Kidney epithelial cell (primary cell): Measurements from ENCODE around the gene TRPM8. TPM values are rescaled to one million over a fixed set of nuclear protein-coding genes. Genes with fewer than 3 reads are reported as not detected.

Experiments
- DNase-seq: peaks from one replicate; pipeline ENCODE4 v3.0.0-alpha.2; 2010; ENCODE audit warnings: low read depth
- H3K27me3 ChIP-seq: 2 replicates; pipeline ENCODE4 v1.6.0; 2011; ENCODE audit warnings: low read length; ENCODE audit not compliant: control insufficient read depth, insufficient read depth
- H3K36me3 ChIP-seq: 2 replicates; pipeline ENCODE4 v1.5.1; 2011; ENCODE audit warnings: low read length; ENCODE audit not compliant: control insufficient read depth, insufficient read depth
- H3K4me3 ChIP-seq: 2 replicates; pipeline ENCODE4 v1.5.1; 2011; ENCODE audit warnings: low read depth, mild to moderate bottlenecking, control low read depth, low read length
- total RNA-seq: library from RNA; depleted of rRNA; stranded (reverse); fragments of >200 nt; gene quantifications from 2 replicates; pipeline ENCODE4 v1.2.3, GENCODE V29; 2015
- TF ChIP-seq, protein P1 (sequence below): IDR thresholded peaks from 2 replicates; pipeline ENCODE4 v1.5.1; 2011; ENCODE audit warnings: mild to moderate bottlenecking, moderate library complexity, low read length, control low read depth, inconsistent platforms; ENCODE audit not compliant: insufficient read depth, poor library complexity, severe bottlenecking

TRPM8 gene
- total RNA-seq, 1 donor from 2014 or later = 0.96 TPM

DNA sequence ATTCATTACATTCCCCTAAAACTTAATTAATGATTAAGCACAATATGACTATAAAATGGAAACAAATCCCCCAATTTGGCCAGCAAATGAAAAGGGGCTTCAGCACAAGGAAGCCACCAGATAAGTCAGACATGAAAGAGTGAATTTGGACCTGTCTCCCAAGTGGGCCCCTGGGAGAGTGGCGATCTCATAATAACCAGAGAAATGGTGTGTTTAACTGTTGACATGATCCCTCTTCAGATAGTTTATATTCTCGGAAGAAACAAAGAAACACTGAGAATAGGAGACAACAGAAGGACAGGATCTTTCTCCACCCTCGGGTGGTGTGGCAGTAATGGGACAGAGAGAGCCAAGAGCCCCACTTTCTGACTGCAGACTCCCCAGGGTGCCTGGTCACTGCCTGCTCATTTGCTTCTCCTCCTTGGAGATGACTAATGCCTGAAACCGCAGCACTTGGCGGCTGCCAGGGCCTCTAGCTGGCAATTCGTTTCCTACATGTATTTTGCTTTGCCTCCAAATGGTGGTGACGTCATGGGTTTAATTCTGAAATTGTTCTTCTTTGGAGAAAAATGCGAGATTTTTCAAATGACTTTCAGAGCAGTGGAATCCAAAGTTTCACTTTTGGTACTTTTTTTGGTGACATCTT, 86.9 kb downstream of the TRPM8 start:
- peak; percentile 78 for DNase-seq
- H3K27me3 ChIP-seq = no peaks in the 10 kb centered on the region
- H3K4me3 ChIP-seq = no peak overlapping the region
- H3K36me3 ChIP-seq = no peaks in the 10 kb centered on the region
- TF ChIP-seq, protein P1, sequence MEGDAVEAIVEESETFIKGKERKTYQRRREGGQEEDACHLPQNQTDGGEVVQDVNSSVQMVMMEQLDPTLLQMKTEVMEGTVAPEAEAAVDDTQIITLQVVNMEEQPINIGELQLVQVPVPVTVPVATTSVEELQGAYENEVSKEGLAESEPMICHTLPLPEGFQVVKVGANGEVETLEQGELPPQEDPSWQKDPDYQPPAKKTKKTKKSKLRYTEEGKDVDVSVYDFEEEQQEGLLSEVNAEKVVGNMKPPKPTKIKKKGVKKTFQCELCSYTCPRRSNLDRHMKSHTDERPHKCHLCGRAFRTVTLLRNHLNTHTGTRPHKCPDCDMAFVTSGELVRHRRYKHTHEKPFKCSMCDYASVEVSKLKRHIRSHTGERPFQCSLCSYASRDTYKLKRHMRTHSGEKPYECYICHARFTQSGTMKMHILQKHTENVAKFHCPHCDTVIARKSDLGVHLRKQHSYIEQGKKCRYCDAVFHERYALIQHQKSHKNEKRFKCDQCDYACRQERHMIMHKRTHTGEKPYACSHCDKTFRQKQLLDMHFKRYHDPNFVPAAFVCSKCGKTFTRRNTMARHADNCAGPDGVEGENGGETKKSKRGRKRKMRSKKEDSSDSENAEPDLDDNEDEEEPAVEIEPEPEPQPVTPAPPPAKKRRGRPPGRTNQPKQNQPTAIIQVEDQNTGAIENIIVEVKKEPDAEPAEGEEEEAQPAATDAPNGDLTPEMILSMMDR = no peak

DNA sequence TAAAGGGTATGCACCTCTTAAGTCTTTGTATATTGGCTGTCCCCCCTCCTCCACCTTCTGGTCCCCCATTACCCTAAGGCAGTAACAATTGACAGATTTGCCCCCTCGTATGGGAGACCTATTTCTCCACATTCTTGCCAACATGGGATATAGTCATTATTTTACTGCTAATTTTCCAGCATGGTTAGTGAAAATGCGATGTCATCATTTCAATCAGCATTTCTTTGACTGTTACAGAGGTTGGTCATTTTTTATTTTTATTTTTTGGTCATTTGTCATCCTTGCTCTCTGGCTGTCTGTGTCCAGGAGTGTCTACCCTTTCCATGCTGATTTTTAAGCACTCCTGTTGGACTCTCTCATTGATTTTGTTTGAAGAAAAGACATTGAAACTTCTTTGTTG, 88.0 kb downstream of the TRPM8 start:
- H3K36me3 ChIP-seq = no peaks in the 10 kb centered on the region
- H3K27me3 ChIP-seq = no peaks in the 10 kb centered on the region
- H3K4me3 ChIP-seq = no peak overlapping the region
- DNase-seq = no peak
- TF ChIP-seq, protein P1 = no peak

DNA sequence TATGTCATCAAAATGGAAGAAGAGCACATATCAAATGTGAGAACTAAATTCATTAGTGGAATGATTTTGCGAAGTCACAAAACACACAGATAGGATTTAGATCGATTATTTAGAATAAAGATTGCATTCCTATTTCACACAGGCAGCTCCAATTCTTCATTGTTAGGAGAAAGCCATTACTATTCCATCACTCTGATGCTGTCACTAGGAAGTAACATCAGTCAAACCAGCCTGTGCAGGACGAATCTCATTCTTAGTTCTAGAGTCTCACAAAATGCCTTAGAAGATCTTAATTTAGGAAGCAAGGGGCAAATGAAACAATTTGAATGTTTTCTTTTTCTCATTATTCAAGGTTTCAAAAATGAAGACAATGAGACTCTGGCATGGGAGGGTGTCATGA, 89.3 kb downstream of the TRPM8 start:
- Histone ChIP-seq H3K4me3 (no peak overlapping the region), H3K27me3 (no peaks in the 10 kb centered on the region), H3K36me3 (no peaks in the 10 kb centered on the region)
- DNase-seq = no peak
- TF ChIP-seq, protein P1 = no peak

DNA sequence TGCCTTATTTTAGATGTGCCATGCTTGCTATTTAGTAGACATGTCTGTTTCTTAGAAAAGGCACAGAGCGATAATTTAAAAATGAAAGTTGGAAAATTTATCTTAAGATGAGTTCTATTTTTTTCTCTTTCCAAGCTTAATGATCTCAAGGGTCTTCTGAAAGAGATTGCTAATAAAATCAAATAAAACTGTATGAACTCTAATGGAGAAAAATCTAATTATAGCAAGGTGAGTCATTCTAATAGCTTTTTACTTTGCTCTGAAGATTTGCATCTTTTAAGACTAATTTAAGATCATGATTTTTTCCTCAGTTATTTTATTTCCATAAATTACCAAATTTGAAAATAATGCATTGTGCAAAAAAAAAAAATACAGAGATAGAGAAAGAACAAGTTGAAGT, 97.3 kb downstream of the TRPM8 start:
- no peaks in the 10 kb centered on the region for H3K27me3 ChIP-seq
- TF ChIP-seq, protein P1 = no peak
- DNase-seq = no peak
- H3K36me3 ChIP-seq = no peaks in the 10 kb centered on the region
- no peak overlapping the region for H3K4me3 ChIP-seq

DNA sequence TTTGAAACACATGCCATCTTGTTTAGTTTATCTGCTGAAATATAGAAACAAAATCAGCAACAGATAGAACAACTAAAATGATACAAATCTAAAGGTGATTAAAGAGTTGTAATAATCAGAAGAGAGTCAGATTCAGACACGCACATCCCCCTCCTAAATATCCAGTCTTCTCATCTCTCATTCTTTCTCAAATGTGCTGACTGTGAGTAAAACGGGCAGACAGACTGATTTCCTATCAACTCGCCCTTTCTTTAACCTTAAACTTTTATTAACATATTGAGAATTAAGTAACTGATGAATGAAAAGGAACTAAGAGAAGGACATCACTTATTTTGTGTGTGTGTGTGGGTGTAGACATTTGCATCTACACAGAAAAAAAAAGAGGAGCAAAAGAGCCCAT, 98.7 kb downstream of the TRPM8 start:
- Histone ChIP-seq H3K4me3 (no peak overlapping the region), H3K36me3 (no peaks in the 10 kb centered on the region), H3K27me3 (no peaks in the 10 kb centered on the region)
- TF ChIP-seq, protein P1 = no peak
- DNase-seq = no peak

DNA sequence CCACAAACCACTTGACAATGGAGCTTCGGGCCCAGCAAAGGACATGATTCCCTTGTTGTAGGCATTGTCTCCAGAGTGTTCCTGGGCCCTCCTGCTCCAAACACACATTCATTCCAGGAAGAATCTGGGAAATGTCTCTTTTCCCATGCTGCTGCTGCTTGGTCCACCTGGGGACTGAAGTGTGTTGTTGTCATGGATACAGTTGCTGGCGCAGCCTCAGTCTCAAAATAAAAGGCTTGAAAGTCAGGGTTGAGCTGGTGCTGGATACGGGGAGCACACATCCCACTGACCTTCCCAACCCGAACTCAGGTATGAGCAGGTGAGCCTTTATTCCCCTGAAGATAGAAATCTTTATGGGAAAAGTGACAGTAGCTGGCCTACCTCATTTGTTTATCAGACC, 102.7 kb downstream of the TRPM8 start:
- H3K4me3 ChIP-seq = no peak overlapping the region
- H3K27me3 ChIP-seq = no peaks in the 10 kb centered on the region
- H3K36me3 ChIP-seq = no peaks in the 10 kb centered on the region
- no peak for DNase-seq
- TF ChIP-seq, protein P1 = no peak
